K562 (cell line): ENCODE data around the gene FERMT3. TPM values are rescaled to one million over a fixed set of nuclear protein-coding genes. Genes with fewer than 3 reads are reported as not detected.

Source experiments
- CREM ChIP-seq: IDR thresholded peaks from 2 replicates; pipeline ENCODE4 v1.6.1; 2014; ENCODE audit warnings: antibody characterized with exemption, low read depth
- HNRNPK ChIP-seq: fragments of 200-400 bp; formaldehyde crosslinking; IDR thresholded peaks from one replicate; pipeline ENCODE4 v1.6.1; 2018; ENCODE audit warnings: mild to moderate bottlenecking, low read depth, low read length; ENCODE audit not compliant: poor library complexity, severe bottlenecking
- HNRNPL ChIP-seq: fragments of 200-400 bp; formaldehyde crosslinking; IDR thresholded peaks from 2 replicates; pipeline ENCODE4 v1.6.1; 2017; ENCODE audit warnings: low read depth, mild to moderate bottlenecking, low read length
- KLF10 ChIP-seq: fragments of 250-450 bp; sonication (Bioruptor Pico); IDR thresholded peaks from 2 replicates; pipeline ENCODE4 v1.6.1; 2021; ENCODE audit warnings: matching md5 sums
- MAZ ChIP-seq, 2 experiments: fragments of 450-650 bp in 1 of 2; sonication (generic) in 1 of 2; formaldehyde crosslinking; IDR thresholded peaks in 1 of 2; conservative IDR thresholded peaks in 1 of 2; 2 replicates each; pipeline versions ENCODE4 v1.4.0 to v1.5.0; 2020; ENCODE audit warnings: mild to moderate bottlenecking in 1 of 2, missing genetic modification reagents in 1 of 2
- NCOA6 ChIP-seq: fragments of 450-650 bp; IDR thresholded peaks from 2 replicates; pipeline ENCODE4 v1.6.1; 2017; ENCODE audit warnings: mild to moderate bottlenecking
- NFYB ChIP-seq: IDR thresholded peaks from 2 replicates; pipeline ENCODE4 v1.6.1; 2011; ENCODE audit warnings: mild to moderate bottlenecking, moderate library complexity; ENCODE audit not compliant: insufficient read length; ENCODE audit errors: extremely low read depth
- NONO ChIP-seq, 2 experiments: fragments of 200-400 bp in 1 of 2; fragments of 450-650 bp in 1 of 2; formaldehyde crosslinking in 1 of 2; IDR thresholded peaks; 2 replicates each; pipeline ENCODE4 v1.6.1; 2017; ENCODE audit warnings: low read depth in 2 of 2, mild to moderate bottlenecking in 2 of 2, moderate library complexity in 2 of 2, low read length in 1 of 2
- NR1H2 ChIP-seq: sonication (generic); formaldehyde crosslinking; IDR thresholded peaks from 2 replicates; pipeline ENCODE4 v1.4.0; 2020; ENCODE audit warnings: mild to moderate bottlenecking, missing genetic modification reagents
- NR2C2 ChIP-seq, 2 experiments: fragments of 200-800 bp in 1 of 2; sonication (Bioruptor generic) in 1 of 2; sonication (generic) in 1 of 2; formaldehyde crosslinking in 1 of 2; IDR thresholded peaks; 2 replicates each; pipeline versions ENCODE4 v1.6.1 to v1.8.0; 2016 to 2022; ENCODE audit warnings: mild to moderate bottlenecking in 1 of 2, missing compliant biosample characterization in 1 of 2, missing genetic modification characterization in 1 of 2, missing genetic modification reagents in 1 of 2
- NRF1 ChIP-seq, 2 experiments: fragments of 450-650 bp; IDR thresholded peaks in 1 of 2; conservative IDR thresholded peaks in 1 of 2; 2 replicates each; pipeline ENCODE4 v1.6.1; 2014; ENCODE audit warnings: mild to moderate bottlenecking in 2 of 2
- POLR2AphosphoS2 ChIP-seq: IDR thresholded peaks from 2 replicates; pipeline ENCODE4 v1.6.1; 2012; ENCODE audit warnings: low read length, improper control_type of control experiment
- PRPF4 ChIP-seq: fragments of 200-400 bp; formaldehyde crosslinking; IDR thresholded peaks from one replicate; pipeline ENCODE4 v1.6.1; 2017; ENCODE audit warnings: low read length, low read depth, mild to moderate bottlenecking; ENCODE audit not compliant: insufficient read depth, poor library complexity, severe bottlenecking
- PURB ChIP-seq: sonication (generic); formaldehyde crosslinking; IDR thresholded peaks from 2 replicates; pipeline ENCODE4 v1.9.0; 2021; ENCODE audit warnings: low read depth, mild to moderate bottlenecking, missing genetic modification reagents
- RBM39 ChIP-seq: fragments of 200-400 bp; formaldehyde crosslinking; optimal IDR thresholded peaks from 2 replicates; pipeline ENCODE3; 2018; ENCODE audit warnings: low read depth, low read length
- RFX5 ChIP-seq: IDR thresholded peaks from 2 replicates; pipeline ENCODE4 v1.6.1; 2011; ENCODE audit warnings: low read depth, mild to moderate bottlenecking, improper control_type of control experiment, low read length
- TCF3 ChIP-seq: sonication (generic); formaldehyde crosslinking; IDR thresholded peaks from 2 replicates; pipeline ENCODE4 v1.4.0; 2020; ENCODE audit warnings: mild to moderate bottlenecking, missing genetic modification reagents
- VEZF1 ChIP-seq: fragments of 200-800 bp; sonication (Bioruptor generic); IDR thresholded peaks from 2 replicates; pipeline ENCODE4 v1.6.1; 2017; ENCODE audit warnings: missing genetic modification characterization, missing compliant biosample characterization
- ZBTB17 ChIP-seq: fragments of 450-650 bp; formaldehyde crosslinking; IDR thresholded peaks from 2 replicates; pipeline ENCODE4 v1.4.0; 2020; ENCODE audit warnings: mild to moderate bottlenecking
- polyA plus RNA-seq, 8 experiments: library from polyadenylated mRNA; depleted of rRNA in 4 of 8; stranded (reverse) in 5 of 8; unstranded in 3 of 8; fragments of >200 nt; fragmentation: Nextera tagmentation in 2 of 8; fragmentation: Illumina TruSeq in 1 of 8; extraction: Ambion mirVana in 2 of 8; extraction: Trizol in 1 of 8; gene quantifications; 2 replicates each; pipeline versions ENCODE4 v1.2.1 to v1.2.3, GENCODE V29; 2011 to 2014; ENCODE audit warnings: inconsistent platforms in 1 of 8, missing spikeins in 1 of 8
- total RNA-seq, 7 experiments: library from RNA; depleted of rRNA in 6 of 7; stranded (reverse); fragments of >200 nt in 6 of 7; fragmentation: Illumina TruSeq in 2 of 7; extraction: Trizol in 2 of 7; gene quantifications; 2 replicates each; pipeline versions ENCODE4 v1.2.1 to v1.2.3, GENCODE V29; 2011 to 2021; ENCODE audit warnings: low replicate concordance in 1 of 7
- TF ChIP-seq, protein P1 (sequence below): fragments of 150-350 bp; IDR thresholded peaks from 2 replicates; pipeline ENCODE4 v1.6.1; 2014; ENCODE audit warnings: low read depth, mild to moderate bottlenecking, low read length, borderline replicate concordance
- TF ChIP-seq, protein P2 (sequence below): sonication (generic); formaldehyde crosslinking; IDR thresholded peaks from 2 replicates; pipeline ENCODE4 v1.8.0; 2022; ENCODE audit warnings: mild to moderate bottlenecking, missing genetic modification reagents

FERMT3 gene
- total and polyA plus RNA-seq, 9 of the 15 experiments (the other 6 are each of a cell fraction or from before 2014, with no cell fraction given): 3.2 to 275 (median 79.7) TPM

- TF ChIP-seq HNRNPL: 0 out of 2 replicates have a peak, but pooled peaks have one; percentile 37
- no peak for TF ChIP-seq NFYB
- TF ChIP-seq, protein P1, sequence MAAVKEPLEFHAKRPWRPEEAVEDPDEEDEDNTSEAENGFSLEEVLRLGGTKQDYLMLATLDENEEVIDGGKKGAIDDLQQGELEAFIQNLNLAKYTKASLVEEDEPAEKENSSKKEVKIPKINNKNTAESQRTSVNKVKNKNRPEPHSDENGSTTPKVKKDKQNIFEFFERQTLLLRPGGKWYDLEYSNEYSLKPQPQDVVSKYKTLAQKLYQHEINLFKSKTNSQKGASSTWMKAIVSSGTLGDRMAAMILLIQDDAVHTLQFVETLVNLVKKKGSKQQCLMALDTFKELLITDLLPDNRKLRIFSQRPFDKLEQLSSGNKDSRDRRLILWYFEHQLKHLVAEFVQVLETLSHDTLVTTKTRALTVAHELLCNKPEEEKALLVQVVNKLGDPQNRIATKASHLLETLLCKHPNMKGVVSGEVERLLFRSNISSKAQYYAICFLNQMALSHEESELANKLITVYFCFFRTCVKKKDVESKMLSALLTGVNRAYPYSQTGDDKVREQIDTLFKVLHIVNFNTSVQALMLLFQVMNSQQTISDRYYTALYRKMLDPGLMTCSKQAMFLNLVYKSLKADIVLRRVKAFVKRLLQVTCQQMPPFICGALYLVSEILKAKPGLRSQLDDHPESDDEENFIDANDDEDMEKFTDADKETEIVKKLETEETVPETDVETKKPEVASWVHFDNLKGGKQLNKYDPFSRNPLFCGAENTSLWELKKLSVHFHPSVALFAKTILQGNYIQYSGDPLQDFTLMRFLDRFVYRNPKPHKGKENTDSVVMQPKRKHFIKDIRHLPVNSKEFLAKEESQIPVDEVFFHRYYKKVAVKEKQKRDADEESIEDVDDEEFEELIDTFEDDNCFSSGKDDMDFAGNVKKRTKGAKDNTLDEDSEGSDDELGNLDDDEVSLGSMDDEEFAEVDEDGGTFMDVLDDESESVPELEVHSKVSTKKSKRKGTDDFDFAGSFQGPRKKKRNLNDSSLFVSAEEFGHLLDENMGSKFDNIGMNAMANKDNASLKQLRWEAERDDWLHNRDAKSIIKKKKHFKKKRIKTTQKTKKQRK: no peak
- no peak for TF ChIP-seq ZBTB17 (CRISPR knock-in tag)
- TF ChIP-seq POLR2AphosphoS2: peak; percentile 76; the same call in 1 of the 2 replicates
- no peak for TF ChIP-seq KLF10 (CRISPR knock-in tag)
- 0 out of 4 replicates have a peak, but pooled peaks of 1 of the 2 experiments have one; percentile 17 for TF ChIP-seq NRF1 (conservative IDR thresholded peaks at IDR 0.05 in 1 of 2, IDR thresholded peaks at IDR 0.05 in 1 of 2)
- TF ChIP-seq, protein P2, sequence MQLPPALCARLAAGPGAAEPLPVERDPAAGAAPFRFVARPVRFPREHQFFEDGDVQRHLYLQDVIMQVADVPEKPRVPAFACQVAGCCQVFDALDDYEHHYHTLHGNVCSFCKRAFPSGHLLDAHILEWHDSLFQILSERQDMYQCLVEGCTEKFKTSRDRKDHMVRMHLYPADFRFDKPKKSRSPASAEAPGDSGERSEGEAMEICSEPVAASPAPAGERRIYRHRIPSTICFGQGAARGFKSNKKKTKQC: peak; percentile 51
- TF ChIP-seq CREM: 0 out of 2 replicates have a peak, but pooled peaks have one; percentile 17
- TF ChIP-seq RFX5: no peak
- TF ChIP-seq PRPF4: no peak
- TF ChIP-seq NR2C2 (CRISPR knock-in tag; IDR thresholded peaks at IDR 0.05): peak; percentile 67; the same call in 1 of the 2 replicates
- no peak for TF ChIP-seq NR2C2 (tag; IDR thresholded peaks at IDR 0.05)
- TF ChIP-seq NCOA6: no peak
- peak; percentile 66 to 76 for TF ChIP-seq MAZ (CRISPR knock-in tag; conservative IDR thresholded peaks at IDR 0.05 in 1 of 2, IDR thresholded peaks at IDR 0.05 in 1 of 2)
- TF ChIP-seq RBM39: peak; percentile 10
- 0 out of 4 replicates have a peak, but pooled peaks of 1 of the 2 experiments have one; percentile 18 for TF ChIP-seq NONO (IDR thresholded peaks at IDR 0.05; ENCODE audit: low read depth in 2 of 2, low read length in 1 of 2)
- peak; percentile 91 for TF ChIP-seq VEZF1 (CRISPR knock-in tag)
- TF ChIP-seq PURB: no peak
- peak; percentile 8; the same call in 1 of the 2 replicates for TF ChIP-seq TCF3 (CRISPR knock-in tag)
- no peak for TF ChIP-seq NR1H2 (CRISPR knock-in tag)
- no peak for TF ChIP-seq HNRNPK
Observed at GRCh38 chr11:64206457-64207255, at the start of gene FERMT3 (continued).
